EH (cell line): ENCODE measurements around the gene GFOD1.

Experiments
- DNase-seq: peaks from one replicate; pipeline ENCODE4 v3.0.0-alpha.2; 2015; ENCODE audit warnings: low read depth

Gene GFOD1

GRCh38 chr6:13485923-13486562 is 1.4 kb downstream of the GFOD1 start:
- DNase-seq, result peak; percentile 34

- DNase-seq, result no peak
Observed at GRCh38 chr6:13485303-13485702, 2.1 kb downstream of the GFOD1 start.

- no peak for DNase-seq
Observed at GRCh38 chr6:13484827-13485226, 2.6 kb downstream of the GFOD1 start.

GRCh38 chr6:13484138-13484708 is 3.2 kb downstream of the GFOD1 start:
- no peak for DNase-seq

GRCh38 chr6:13480631-13481501 is 6.5 kb downstream of the GFOD1 start:
- peak; percentile 4 for DNase-seq

GRCh38 chr6:13479971-13480434 is 7.4 kb downstream of the GFOD1 start:
- DNase-seq, result no peak

GRCh38 chr6:13479206-13479800 is 8.1 kb downstream of the GFOD1 start:
- no peak for DNase-seq

GRCh38 chr6:13478525-13478966 is 8.9 kb downstream of the GFOD1 start:
- DNase-seq, result no peak

- no peak for DNase-seq
Observed at GRCh38 chr6:13474787-13475186, 12.6 kb downstream of the GFOD1 start.

GRCh38 chr6:13474360-13474759 is 13.0 kb downstream of the GFOD1 start:
- DNase-seq, result peak; percentile 4

GRCh38 chr6:13473768-13474165 is 13.6 kb downstream of the GFOD1 start:
- no peak for DNase-seq

GRCh38 chr6:13472976-13473767 is 14.2 kb downstream of the GFOD1 start:
- no peak for DNase-seq

GRCh38 chr6:13472099-13472498 is 15.3 kb downstream of the GFOD1 start:
- DNase-seq, result peak; percentile 47

- DNase-seq, result no peak
Observed at GRCh38 chr6:13471184-13471583, 16.2 kb downstream of the GFOD1 start.

- peak; percentile 15 for DNase-seq
Observed at GRCh38 chr6:13470238-13471140, 16.9 kb downstream of the GFOD1 start.

GRCh38 chr6:13469693-13470092 is 17.7 kb downstream of the GFOD1 start:
- no peak for DNase-seq

- DNase-seq, result no peak
Observed at GRCh38 chr6:13468839-13469238, 18.6 kb downstream of the GFOD1 start.

- DNase-seq, result no peak
Observed at GRCh38 chr6:13467216-13467600, 20.2 kb downstream of the GFOD1 start.

GRCh38 chr6:13466304-13467215 is 20.8 kb downstream of the GFOD1 start:
- no peak for DNase-seq

- no peak for DNase-seq
Observed at GRCh38 chr6:13465734-13466133, 21.7 kb downstream of the GFOD1 start.
